Testis (tissue), 2 donors: Measurements from ENCODE around the gene MAP1LC3A.

ENCODE experiments used
- CTCF ChIP-seq, 3 experiments: fragments of 450-650 bp in 2 of 3; fragments of 200-600 bp in 1 of 3; sonication (generic) in 1 of 3; IDR thresholded peaks; one replicate each; pipeline ENCODE4 v1.5.1; 2016 to 2019; ENCODE audit warnings: antibody characterized with exemption in 3 of 3, mild to moderate bottlenecking in 2 of 3, moderate library complexity in 1 of 3
- POLR2A ChIP-seq: fragments of 450-650 bp; IDR thresholded peaks from one replicate; pipeline ENCODE4 v1.6.1; 2017; ENCODE audit warnings: antibody characterized with exemption, mild to moderate bottlenecking, moderate library complexity

- TF ChIP-seq CTCF (IDR thresholded peaks at IDR 0.05) (no peak), POLR2A (no peak)
Measured at GRCh38 chr20:34574426-34574825, 15.9 kb downstream of the MAP1LC3A start.
